HL-60 (cell line): Measurements from ENCODE around the gene NET1.

Experiments
- GABPA ChIP-seq: IDR thresholded peaks from 2 replicates; pipeline ENCODE4 v1.6.1; 2012; ENCODE audit warnings: low read depth
- POLR2AphosphoS5 ChIP-seq: IDR thresholded peaks from 2 replicates; pipeline ENCODE4 v1.6.1; 2012; ENCODE audit warnings: low read depth
- SPI1 ChIP-seq: IDR thresholded peaks from 2 replicates; pipeline ENCODE4 v1.6.1; 2012; ENCODE audit warnings: low read depth, mild to moderate bottlenecking, borderline replicate concordance
- TF ChIP-seq, protein P1 (sequence below): IDR thresholded peaks from one replicate; pipeline ENCODE4 v1.5.1; 2011; ENCODE audit warnings: low read length, control low read depth, inconsistent platforms; ENCODE audit not compliant: insufficient read depth
- TF ChIP-seq, protein P2 (sequence below): IDR thresholded peaks from 2 replicates; pipeline ENCODE4 v1.6.1; 2012; ENCODE audit warnings: low read depth; ENCODE audit not compliant: insufficient replicate concordance

DNA sequence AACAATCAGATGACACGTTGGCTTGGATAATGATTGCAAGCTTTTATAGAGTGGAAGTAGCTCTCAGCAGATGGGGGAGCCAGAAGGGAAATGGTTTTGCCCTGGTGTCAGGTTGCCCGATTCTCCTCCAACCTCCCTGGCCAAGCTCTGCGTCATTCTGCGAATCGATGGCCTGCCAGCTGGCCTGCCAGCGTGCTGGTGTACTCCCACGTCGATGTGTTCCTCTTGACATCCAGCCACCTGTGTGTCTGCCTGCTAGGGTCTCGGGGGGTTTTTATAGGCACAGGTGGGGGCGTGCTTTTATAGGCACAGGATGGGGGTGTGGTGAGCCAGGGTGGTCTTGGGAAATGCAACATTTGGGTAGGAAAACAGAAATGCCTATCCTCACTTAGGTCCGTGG, 4.6 kb downstream of the NET1 start:
- TF ChIP-seq, protein P1, sequence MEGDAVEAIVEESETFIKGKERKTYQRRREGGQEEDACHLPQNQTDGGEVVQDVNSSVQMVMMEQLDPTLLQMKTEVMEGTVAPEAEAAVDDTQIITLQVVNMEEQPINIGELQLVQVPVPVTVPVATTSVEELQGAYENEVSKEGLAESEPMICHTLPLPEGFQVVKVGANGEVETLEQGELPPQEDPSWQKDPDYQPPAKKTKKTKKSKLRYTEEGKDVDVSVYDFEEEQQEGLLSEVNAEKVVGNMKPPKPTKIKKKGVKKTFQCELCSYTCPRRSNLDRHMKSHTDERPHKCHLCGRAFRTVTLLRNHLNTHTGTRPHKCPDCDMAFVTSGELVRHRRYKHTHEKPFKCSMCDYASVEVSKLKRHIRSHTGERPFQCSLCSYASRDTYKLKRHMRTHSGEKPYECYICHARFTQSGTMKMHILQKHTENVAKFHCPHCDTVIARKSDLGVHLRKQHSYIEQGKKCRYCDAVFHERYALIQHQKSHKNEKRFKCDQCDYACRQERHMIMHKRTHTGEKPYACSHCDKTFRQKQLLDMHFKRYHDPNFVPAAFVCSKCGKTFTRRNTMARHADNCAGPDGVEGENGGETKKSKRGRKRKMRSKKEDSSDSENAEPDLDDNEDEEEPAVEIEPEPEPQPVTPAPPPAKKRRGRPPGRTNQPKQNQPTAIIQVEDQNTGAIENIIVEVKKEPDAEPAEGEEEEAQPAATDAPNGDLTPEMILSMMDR, result no peak
- TF ChIP-seq GABPA (no peak), SPI1 (no peak), POLR2AphosphoS5 (no peak)
- TF ChIP-seq, protein P2, sequence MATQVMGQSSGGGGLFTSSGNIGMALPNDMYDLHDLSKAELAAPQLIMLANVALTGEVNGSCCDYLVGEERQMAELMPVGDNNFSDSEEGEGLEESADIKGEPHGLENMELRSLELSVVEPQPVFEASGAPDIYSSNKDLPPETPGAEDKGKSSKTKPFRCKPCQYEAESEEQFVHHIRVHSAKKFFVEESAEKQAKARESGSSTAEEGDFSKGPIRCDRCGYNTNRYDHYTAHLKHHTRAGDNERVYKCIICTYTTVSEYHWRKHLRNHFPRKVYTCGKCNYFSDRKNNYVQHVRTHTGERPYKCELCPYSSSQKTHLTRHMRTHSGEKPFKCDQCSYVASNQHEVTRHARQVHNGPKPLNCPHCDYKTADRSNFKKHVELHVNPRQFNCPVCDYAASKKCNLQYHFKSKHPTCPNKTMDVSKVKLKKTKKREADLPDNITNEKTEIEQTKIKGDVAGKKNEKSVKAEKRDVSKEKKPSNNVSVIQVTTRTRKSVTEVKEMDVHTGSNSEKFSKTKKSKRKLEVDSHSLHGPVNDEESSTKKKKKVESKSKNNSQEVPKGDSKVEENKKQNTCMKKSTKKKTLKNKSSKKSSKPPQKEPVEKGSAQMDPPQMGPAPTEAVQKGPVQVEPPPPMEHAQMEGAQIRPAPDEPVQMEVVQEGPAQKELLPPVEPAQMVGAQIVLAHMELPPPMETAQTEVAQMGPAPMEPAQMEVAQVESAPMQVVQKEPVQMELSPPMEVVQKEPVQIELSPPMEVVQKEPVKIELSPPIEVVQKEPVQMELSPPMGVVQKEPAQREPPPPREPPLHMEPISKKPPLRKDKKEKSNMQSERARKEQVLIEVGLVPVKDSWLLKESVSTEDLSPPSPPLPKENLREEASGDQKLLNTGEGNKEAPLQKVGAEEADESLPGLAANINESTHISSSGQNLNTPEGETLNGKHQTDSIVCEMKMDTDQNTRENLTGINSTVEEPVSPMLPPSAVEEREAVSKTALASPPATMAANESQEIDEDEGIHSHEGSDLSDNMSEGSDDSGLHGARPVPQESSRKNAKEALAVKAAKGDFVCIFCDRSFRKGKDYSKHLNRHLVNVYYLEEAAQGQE, result no peak
